HepG2 (cell line): ENCODE results near the gene MEGF10. TPM values are rescaled to one million over a fixed set of nuclear protein-coding genes. Genes with fewer than 3 reads are reported as not detected.

Source experiments
- AKAP8 ChIP-seq: sonication (generic); formaldehyde crosslinking; IDR thresholded peaks from 2 replicates; pipeline ENCODE4 v1.5.1; 2020; ENCODE audit warnings: mild to moderate bottlenecking, missing genetic modification reagents
- BRCA1 ChIP-seq: sonication (generic); formaldehyde crosslinking; IDR thresholded peaks from 2 replicates; pipeline ENCODE4 v1.4.0; 2020; ENCODE audit warnings: missing genetic modification reagents
- ETV6 ChIP-seq: sonication (generic); formaldehyde crosslinking; conservative IDR thresholded peaks from 2 replicates; pipeline ENCODE4 v1.4.0; 2020; ENCODE audit warnings: missing genetic modification reagents
- HINFP ChIP-seq: sonication (generic); formaldehyde crosslinking; IDR thresholded peaks from 2 replicates; pipeline ENCODE4 v1.4.0; 2020; ENCODE audit warnings: low read depth, mild to moderate bottlenecking, missing genetic modification reagents
- PBX3 ChIP-seq: sonication (generic); formaldehyde crosslinking; IDR thresholded peaks from 2 replicates; pipeline ENCODE4 v1.8.1; 2023; ENCODE audit warnings: missing genetic modification reagents, inconsistent platforms, borderline replicate concordance
- PHF5A ChIP-seq: IDR thresholded peaks from one replicate; pipeline ENCODE4 v1.6.1; 2018; ENCODE audit warnings: low read depth, missing genetic modification reagents; ENCODE audit not compliant: unreplicated experiment
- STAT5B ChIP-seq: sonication (generic); formaldehyde crosslinking; IDR thresholded peaks from 2 replicates; pipeline ENCODE4 v1.4.0; 2020; ENCODE audit warnings: missing genetic modification reagents
- STAT6 ChIP-seq: sonication (generic); formaldehyde crosslinking; IDR thresholded peaks from 2 replicates; pipeline ENCODE4 v1.4.0; 2020; ENCODE audit warnings: missing genetic modification reagents, mild to moderate bottlenecking, borderline replicate concordance
- TBX2 ChIP-seq: sonication (generic); formaldehyde crosslinking; IDR thresholded peaks from 2 replicates; pipeline ENCODE4 v1.5.0; 2020; ENCODE audit warnings: missing genetic modification reagents, mild to moderate bottlenecking, borderline replicate concordance
- ZBTB3 ChIP-seq: sonication (generic); formaldehyde crosslinking; IDR thresholded peaks from 2 replicates; pipeline ENCODE4 v1.4.0; 2020; ENCODE audit warnings: low read depth, mild to moderate bottlenecking, moderate library complexity, missing genetic modification reagents, borderline replicate concordance
- ZNF335 ChIP-seq: sonication (generic); formaldehyde crosslinking; IDR thresholded peaks from 2 replicates; pipeline ENCODE4 v1.4.0; 2020; ENCODE audit warnings: missing genetic modification reagents
- ZNF792 ChIP-seq: IDR thresholded peaks from 2 replicates; pipeline ENCODE4 v1.6.1; 2016
- polyA plus RNA-seq, 8 experiments: library from polyadenylated mRNA; depleted of rRNA in 3 of 8; stranded (reverse) in 7 of 8; unstranded in 1 of 8; fragments of >200 nt; fragmentation: Illumina TruSeq in 4 of 8; extraction: Trizol in 4 of 8; gene quantifications; 2 replicates each; pipeline versions ENCODE4 v1.2.1 to v1.2.3, GENCODE V29; 2011 to 2016; ENCODE audit warnings: low read depth in 4 of 8, missing spikeins in 1 of 8, mixed read lengths in 1 of 8; ENCODE audit not compliant: insufficient read depth in 1 of 8
- total RNA-seq, 5 experiments: library from RNA; depleted of rRNA; stranded (reverse); fragments of >200 nt; fragmentation: Illumina TruSeq; extraction: Trizol; gene quantifications; 2 replicates each; pipeline ENCODE4 v1.2.3, GENCODE V29; 2016; ENCODE audit warnings: low read depth in 1 of 5
- TF ChIP-seq, protein P1 (sequence below): sonication (generic); formaldehyde crosslinking; IDR thresholded peaks from 2 replicates; pipeline ENCODE4 v1.5.0; 2020; ENCODE audit warnings: mild to moderate bottlenecking, missing genetic modification reagents, borderline replicate concordance

Gene MEGF10
- total and polyA plus RNA-seq, 2 of the 13 experiments (the other 11 are each of a cell fraction or from before 2014, with no cell fraction given), result not detected

DNA sequence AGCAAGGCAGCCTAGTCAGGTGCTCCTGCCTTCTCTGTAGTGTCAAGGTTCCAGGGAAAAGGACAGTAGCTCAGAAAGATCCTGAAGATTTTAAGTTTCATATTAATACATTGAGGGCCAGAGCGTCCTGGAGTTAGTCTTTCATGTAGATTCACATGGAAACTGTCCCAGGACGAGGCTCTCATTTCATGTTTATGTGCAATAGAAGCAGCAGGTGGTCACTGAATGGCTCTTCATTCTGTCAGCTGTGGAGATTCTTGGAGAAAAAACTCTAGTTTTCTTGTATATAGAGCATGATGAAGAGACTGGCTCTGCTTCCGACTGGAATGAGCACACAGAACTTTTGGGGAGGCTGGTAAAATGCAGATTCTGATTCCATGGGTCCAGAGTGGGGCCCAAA, 54.3 kb downstream of the MEGF10 start (continued):
- TF ChIP-seq PBX3 (CRISPR knock-in tag) (no peak), BRCA1 (no peak), ETV6 (no peak), ZNF335 (no peak), STAT6 (CRISPR knock-in tag) (no peak), PHF5A (CRISPR knock-in tag) (no peak), ZBTB3 (CRISPR knock-in tag) (no peak), HINFP (CRISPR knock-in tag) (no peak), AKAP8 (CRISPR knock-in tag) (no peak), STAT5B (no peak), ZNF792 (no peak), TBX2 (no peak)
- TF ChIP-seq, protein P1, sequence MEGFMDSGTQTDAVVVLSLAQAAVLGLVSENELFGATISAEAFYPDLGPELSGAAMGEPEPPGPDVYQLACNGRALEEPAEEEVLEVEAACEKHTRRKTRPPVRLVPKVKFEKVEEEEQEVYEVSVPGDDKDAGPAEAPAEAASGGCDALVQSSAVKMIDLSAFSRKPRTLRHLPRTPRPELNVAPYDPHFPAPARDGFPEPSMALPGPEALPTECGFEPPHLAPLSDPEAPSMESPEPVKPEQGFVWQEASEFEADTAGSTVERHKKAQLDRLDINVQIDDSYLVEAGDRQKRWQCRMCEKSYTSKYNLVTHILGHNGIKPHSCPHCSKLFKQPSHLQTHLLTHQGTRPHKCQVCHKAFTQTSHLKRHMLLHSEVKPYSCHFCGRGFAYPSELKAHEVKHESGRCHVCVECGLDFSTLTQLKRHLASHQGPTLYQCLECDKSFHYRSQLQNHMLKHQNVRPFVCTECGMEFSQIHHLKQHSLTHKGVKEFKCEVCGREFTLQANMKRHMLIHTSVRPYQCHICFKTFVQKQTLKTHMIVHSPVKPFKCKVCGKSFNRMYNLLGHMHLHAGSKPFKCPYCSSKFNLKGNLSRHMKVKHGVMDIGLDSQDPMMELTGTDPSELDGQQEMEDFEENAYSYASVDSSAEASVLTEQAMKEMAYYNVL, result no peak
- TF ChIP-seq, all 625 proteins: peak for 0
